Parathyroid adenoma (tissue), 2 donors: Measurements from ENCODE around the gene MBNL2.

Source experiments
- H2AFZ ChIP-seq: fragments of 300-600 bp; sonication (generic); one replicate; pipeline ENCODE4 v1.7.0; 2017; ENCODE audit warnings: antibody characterized with exemption, mild to moderate bottlenecking
- H3K27ac ChIP-seq: fragments of 300-600 bp; sonication (generic); one replicate; pipeline ENCODE4 v1.7.0; 2017
- H3K27me3 ChIP-seq: fragments of 300-600 bp; sonication (generic); one replicate; pipeline ENCODE4 v1.7.0; 2017; ENCODE audit warnings: low read length; ENCODE audit not compliant: control insufficient read depth, insufficient read depth
- H3K36me3 ChIP-seq: fragments of 300-600 bp; sonication (generic); one replicate; pipeline ENCODE4 v1.7.0; 2017; ENCODE audit warnings: low read length; ENCODE audit not compliant: control insufficient read depth, insufficient read depth
- H3K4me1 ChIP-seq: fragments of 300-600 bp; sonication (generic); one replicate; pipeline ENCODE4 v1.7.0; 2017; ENCODE audit warnings: control low read depth
- H3K4me2 ChIP-seq: fragments of 300-600 bp; sonication (generic); one replicate; pipeline ENCODE4 v1.7.0; 2017; ENCODE audit warnings: low read length
- H3K4me3 ChIP-seq: fragments of 300-600 bp; sonication (generic); one replicate; pipeline ENCODE4 v1.7.0; 2017; ENCODE audit warnings: low read depth, low read length
- H3K79me2 ChIP-seq: fragments of 300-600 bp; sonication (generic); one replicate; pipeline ENCODE4 v1.7.0; 2017; ENCODE audit warnings: control low read depth
- H3K9ac ChIP-seq: fragments of 300-600 bp; sonication (generic); one replicate; pipeline ENCODE4 v1.7.0; 2017; ENCODE audit warnings: mild to moderate bottlenecking
- H3K9me3 ChIP-seq: fragments of 300-600 bp; sonication (generic); one replicate; pipeline ENCODE4 v1.7.0; 2017; ENCODE audit warnings: low read length; ENCODE audit not compliant: control insufficient read depth
- CTCF ChIP-seq: fragments of 300-600 bp; sonication (generic); IDR thresholded peaks from one replicate; pipeline ENCODE4 v1.7.0; 2017; ENCODE audit warnings: antibody characterized with exemption, mild to moderate bottlenecking
- donor health status: primary hyperparathyroidism.

MBNL2 gene

GRCh38 chr13:97327506-97328221 is 105.5 kb downstream of the MBNL2 start:
- no peak overlapping the region for H3K27ac ChIP-seq

GRCh38 chr13:97328222-97328790 is 106.2 kb downstream of the MBNL2 start:
- H3K36me3 ChIP-seq = no peaks in the 10 kb centered on the region
- no peaks in the 10 kb centered on the region for H3K79me2 ChIP-seq
- TF ChIP-seq CTCF = no peak
- H2AFZ ChIP-seq = no peak overlapping the region
- no peaks in the 10 kb centered on the region for H3K4me1 ChIP-seq
- no peak overlapping the region for H3K4me2 ChIP-seq
- no peak overlapping the region for H3K4me3 ChIP-seq
- H3K9me3 ChIP-seq = no peaks in the 10 kb centered on the region
- H3K27ac ChIP-seq = no peak overlapping the region
- H3K9ac ChIP-seq = no peak overlapping the region
- H3K27me3 ChIP-seq = no peaks in the 10 kb centered on the region

More at GRCh38 chr13:97327506-97328221, 105.5 kb downstream of the MBNL2 start:
- H2AFZ ChIP-seq = no peak overlapping the region
- H3K27me3 ChIP-seq = no peaks in the 10 kb centered on the region
- H3K4me2 ChIP-seq = no peak overlapping the region
- no peak overlapping the region for H3K4me3 ChIP-seq
- H3K9me3 ChIP-seq = no peaks in the 10 kb centered on the region
- no peak overlapping the region for H3K9ac ChIP-seq
- no peaks in the 10 kb centered on the region for H3K79me2 ChIP-seq
- H3K36me3 ChIP-seq = no peaks in the 10 kb centered on the region
- TF ChIP-seq CTCF = no peak
- no peaks in the 10 kb centered on the region for H3K4me1 ChIP-seq

- H3K36me3 ChIP-seq = no peaks in the 10 kb centered on the region
- no peaks in the 10 kb centered on the region for H3K4me1 ChIP-seq
- no peak overlapping the region for H3K27ac ChIP-seq
- no peaks in the 10 kb centered on the region for H3K27me3 ChIP-seq
- no peak for TF ChIP-seq CTCF
- no peak overlapping the region for H3K4me3 ChIP-seq
- H3K9ac ChIP-seq = no peak overlapping the region
- H3K9me3 ChIP-seq = no peaks in the 10 kb centered on the region
- H3K4me2 ChIP-seq = no peak overlapping the region
- no peaks in the 10 kb centered on the region for H3K79me2 ChIP-seq
- no peak overlapping the region for H2AFZ ChIP-seq
These were observed 107.2 kb downstream of the MBNL2 start for GRCh38 chr13:97329331-97329730.

- TF ChIP-seq CTCF = no peak
- Histone ChIP-seq H3K27ac (no peak overlapping the region), H3K79me2 (no peaks in the 10 kb centered on the region), H3K4me3 (no peak overlapping the region), H3K9ac (no peak overlapping the region), H3K4me2 (no peak overlapping the region), H2AFZ (no peak overlapping the region), H3K9me3 (no peaks in the 10 kb centered on the region), H3K36me3 (no peaks in the 10 kb centered on the region), H3K27me3 (no peaks in the 10 kb centered on the region), H3K4me1 (no peaks in the 10 kb centered on the region)
These were observed 108.3 kb downstream of the MBNL2 start for GRCh38 chr13:97330448-97330847.

GRCh38 chr13:97332742-97333141 is 110.6 kb downstream of the MBNL2 start:
- H3K9ac ChIP-seq = no peak overlapping the region
- no peaks in the 10 kb centered on the region for H3K27me3 ChIP-seq
- H2AFZ ChIP-seq = no peak overlapping the region
- H3K4me3 ChIP-seq = no peak overlapping the region
- no peaks in the 10 kb centered on the region for H3K9me3 ChIP-seq
- no peaks in the 10 kb centered on the region for H3K79me2 ChIP-seq
- no peak overlapping the region for H3K27ac ChIP-seq
- TF ChIP-seq CTCF = no peak
- no peaks in the 10 kb centered on the region for H3K4me1 ChIP-seq
- no peak overlapping the region for H3K4me2 ChIP-seq
- no peaks in the 10 kb centered on the region for H3K36me3 ChIP-seq
